IPS-18c (cell line): ENCODE measurements around the gene PTPRK.
"Not testable (repeated sequence)": the region's sequence is repeated elsewhere in the genome, so short reads cannot be mapped to it uniquely, and the experiment has no call there.

Experiments used
- H3K4me3 ChIP-seq: 2 replicates; pipeline ENCODE4 v1.7.0; 2013; ENCODE audit warnings: low read depth, mild to moderate bottlenecking, low read length, moderate library complexity; ENCODE audit not compliant: insufficient read depth
- H3K9me3 ChIP-seq: one replicate; pipeline ENCODE4 v1.6.1; 2013; ENCODE audit warnings: mild to moderate bottlenecking, low read length, moderate library complexity; ENCODE audit not compliant: control insufficient read depth, insufficient read depth

Gene PTPRK

DNA sequence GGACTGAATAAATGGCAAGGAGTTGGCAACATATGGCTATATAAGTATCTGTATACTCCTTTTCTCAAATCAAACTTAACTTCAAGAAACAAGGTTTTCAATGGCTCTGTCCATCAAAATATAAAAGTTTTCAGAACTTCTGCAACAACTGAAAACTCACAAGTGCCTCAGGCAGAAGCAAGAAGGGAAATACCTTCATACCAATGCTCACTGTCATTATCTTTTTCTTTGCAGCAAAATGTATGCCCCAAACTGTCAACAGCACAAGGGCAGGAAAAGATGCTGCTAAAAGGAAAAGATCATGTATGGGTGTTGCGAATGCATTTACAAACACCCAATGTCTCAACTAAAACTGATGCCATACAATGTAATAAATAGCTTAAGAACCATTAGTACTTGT is 45.9 kb downstream of the PTPRK start:
- Histone ChIP-seq H3K4me3 (no peak overlapping the region), H3K9me3 (no peaks in the 10 kb centered on the region)

DNA sequence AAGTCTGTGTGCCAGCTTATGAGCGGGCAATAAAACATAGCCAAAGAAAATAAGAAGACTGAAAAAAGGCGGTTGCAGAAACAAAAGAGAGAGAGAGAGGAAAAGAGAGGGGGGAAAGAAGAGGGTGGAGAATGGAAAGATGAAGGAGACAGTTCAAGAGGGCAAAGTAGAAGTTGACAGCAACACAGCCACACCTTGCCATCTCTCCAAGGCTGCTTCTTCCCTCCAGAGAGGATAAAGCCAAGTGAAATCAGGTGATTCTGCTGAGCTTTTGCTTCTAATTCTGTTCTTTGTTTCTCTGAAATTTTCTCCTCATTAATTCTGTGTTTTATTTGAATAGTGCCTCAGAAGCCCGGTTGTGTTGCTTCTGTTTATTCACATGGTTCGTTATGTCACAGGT is 48.5 kb downstream of the PTPRK start:
- H3K9me3 ChIP-seq: no peaks in the 10 kb centered on the region
- H3K4me3 ChIP-seq: no peak overlapping the region

- Histone ChIP-seq H3K4me3 (no peak overlapping the region), H3K9me3 (no peaks in the 10 kb centered on the region)
Measured at GRCh38 chr6:128465368-128466343, 54.7 kb downstream of the PTPRK start.

DNA sequence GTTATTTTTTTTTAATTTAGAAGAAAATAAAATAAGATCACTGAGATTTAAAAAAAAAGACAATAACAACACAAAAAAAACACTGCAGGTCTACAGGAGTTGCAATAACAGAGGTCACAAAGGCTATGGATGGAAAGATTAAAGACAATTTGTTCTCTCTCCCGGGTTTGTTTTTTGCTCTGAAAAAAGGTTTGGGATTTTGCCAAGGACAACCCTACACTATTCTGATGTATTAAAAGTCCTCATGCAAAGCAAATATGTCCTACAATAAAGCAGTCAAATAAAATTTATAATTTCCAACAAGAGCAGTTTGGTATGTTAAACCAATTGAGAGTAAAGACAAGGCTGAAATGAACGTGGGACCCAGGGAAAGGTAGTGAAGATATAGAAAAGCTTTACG is 55.6 kb downstream of the PTPRK start:
- Histone ChIP-seq H3K9me3 (no peaks in the 10 kb centered on the region), H3K4me3 (no peak overlapping the region)

DNA sequence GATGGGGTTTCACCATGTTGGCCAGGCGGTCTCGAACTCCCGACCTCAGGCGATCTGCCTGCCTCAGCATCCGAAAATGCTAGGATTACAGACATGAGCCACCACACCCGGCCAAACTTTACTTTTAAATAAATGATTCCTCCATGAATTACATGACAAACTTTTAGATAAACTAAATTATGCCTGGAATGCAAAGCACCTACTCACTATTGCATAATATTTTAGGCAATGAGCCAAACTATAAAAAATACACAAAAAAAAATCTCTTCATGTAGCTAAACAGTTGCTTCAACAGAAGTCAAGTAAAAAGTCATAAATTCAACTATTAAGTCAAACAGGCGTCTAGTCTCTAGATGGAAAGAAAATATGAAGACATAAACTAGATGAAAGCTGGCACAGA is 56.5 kb downstream of the PTPRK start:
- no peak overlapping the region for H3K4me3 ChIP-seq
- H3K9me3 ChIP-seq: no peaks in the 10 kb centered on the region

DNA sequence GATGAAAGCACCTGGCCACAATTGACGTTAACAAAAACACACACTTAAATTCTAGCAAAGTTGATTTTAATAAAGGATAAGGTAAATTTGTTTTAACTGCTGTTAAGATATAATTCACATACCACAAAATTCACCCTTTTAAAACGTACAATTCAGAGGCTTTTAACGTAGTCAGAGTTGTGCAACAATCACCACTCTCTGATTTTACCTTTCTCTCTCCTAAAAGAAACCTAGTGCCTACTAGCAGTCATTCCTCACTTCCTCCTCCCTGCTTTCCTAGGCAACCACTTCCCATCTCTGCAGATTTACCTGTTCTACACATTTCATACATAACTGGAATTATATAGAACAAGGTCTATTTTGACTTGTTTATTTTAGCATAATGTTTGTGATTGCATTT is 58.9 kb downstream of the PTPRK start:
- H3K4me3 ChIP-seq: no peak overlapping the region

DNA sequence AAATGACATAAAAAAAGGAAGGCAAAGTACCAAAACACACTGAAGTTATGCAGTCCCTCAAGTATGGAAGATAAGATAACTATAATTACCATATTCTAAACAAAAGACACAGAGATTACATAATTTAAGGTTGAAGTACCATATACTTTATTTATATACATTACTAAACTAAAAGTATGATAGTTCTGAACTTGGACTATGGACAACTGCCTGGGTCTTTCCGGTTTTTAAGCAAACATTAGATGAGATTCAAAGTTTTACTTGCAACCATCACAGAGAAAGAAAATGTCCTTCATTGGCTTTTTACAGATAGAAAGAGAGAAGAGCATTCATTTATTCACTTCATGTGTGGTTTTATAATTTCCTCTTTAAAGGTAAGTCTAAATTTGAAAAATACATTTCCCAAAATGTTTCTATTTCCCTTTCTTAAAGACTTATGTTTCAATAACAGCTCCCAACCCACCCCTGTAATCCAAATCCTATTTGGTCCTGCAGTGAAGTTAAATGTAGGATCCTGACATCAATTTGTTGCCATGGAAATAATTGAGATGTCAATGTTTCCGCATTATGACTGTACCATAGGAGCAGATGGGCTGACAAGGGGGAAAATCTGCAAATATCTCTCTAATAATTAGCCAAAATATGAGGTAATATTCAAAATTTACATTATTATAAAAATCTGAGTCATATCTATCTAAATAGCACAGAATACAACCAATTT is 63.7 kb downstream of the PTPRK start:
- no peaks in the 10 kb centered on the region for H3K9me3 ChIP-seq
- H3K4me3 ChIP-seq: no peak overlapping the region

More for the DNA sequence above, 58.9 kb downstream of the PTPRK start:
- H3K9me3 ChIP-seq: no peaks in the 10 kb centered on the region

DNA sequence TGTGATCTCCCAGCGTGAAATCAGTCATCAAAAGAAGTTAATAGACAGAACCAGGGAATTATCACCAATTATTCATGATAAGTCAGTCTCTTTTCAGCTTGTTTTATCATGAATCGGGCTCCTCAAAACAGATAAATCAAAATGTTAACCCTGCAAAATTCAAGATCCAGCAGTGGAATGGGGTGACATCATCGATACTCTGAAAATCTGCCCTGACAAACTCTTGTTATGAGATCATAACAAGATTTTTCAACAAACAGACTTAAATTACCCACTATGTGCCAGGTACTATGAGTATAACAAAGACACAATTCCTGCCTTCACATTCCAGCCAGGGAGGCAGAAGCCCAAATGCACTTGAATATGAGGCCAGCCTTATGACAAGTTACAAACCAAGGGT is 64.4 kb downstream of the PTPRK start:
- Histone ChIP-seq H3K9me3 (no peaks in the 10 kb centered on the region), H3K4me3 (no peak overlapping the region)

DNA sequence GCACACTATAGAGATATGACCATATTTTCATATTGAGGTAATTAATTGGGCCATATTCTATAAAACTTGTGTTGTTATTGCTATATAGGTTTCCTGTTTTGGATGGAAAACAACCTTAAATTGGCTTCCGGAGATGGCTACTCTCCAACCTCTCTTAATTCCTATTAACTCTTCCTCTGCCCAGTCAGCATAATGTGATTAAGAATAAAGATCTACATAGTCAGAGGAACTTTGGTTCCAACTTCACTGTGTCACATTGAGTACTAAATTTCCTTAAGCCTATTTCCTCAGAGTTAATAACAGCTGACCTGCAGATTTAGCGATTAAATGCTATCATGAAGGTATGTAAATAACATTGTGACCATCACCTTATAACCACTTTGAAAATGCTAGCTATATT is 67.7 kb downstream of the PTPRK start:
- Histone ChIP-seq H3K9me3 (no peaks in the 10 kb centered on the region), H3K4me3 (no peak overlapping the region)

- Histone ChIP-seq H3K9me3 (no peaks in the 10 kb centered on the region), H3K4me3 (no peak overlapping the region)
Measured at GRCh38 chr6:128446497-128446896, 73.9 kb downstream of the PTPRK start.

DNA sequence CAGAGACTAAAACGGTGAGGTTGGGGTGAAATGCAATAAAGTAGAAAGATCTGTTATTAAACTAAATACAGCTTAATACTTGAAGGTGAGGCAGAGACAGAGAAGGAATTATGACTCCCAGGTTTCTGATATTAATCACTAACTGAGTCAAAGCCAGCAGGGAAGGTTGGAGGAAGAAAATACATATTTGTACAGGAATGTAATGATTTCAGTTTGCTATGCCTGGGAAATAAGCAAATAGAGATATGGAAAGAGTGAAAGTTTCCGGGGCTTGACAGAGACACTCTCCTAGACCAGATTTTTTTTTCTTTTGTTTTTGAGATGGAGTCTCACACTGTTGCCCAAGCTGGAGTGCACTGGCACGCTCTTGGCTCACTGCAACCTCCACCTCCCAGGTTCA is 76.8 kb downstream of the PTPRK start:
- no peaks in the 10 kb centered on the region for H3K9me3 ChIP-seq
- H3K4me3 ChIP-seq: no peak overlapping the region

DNA sequence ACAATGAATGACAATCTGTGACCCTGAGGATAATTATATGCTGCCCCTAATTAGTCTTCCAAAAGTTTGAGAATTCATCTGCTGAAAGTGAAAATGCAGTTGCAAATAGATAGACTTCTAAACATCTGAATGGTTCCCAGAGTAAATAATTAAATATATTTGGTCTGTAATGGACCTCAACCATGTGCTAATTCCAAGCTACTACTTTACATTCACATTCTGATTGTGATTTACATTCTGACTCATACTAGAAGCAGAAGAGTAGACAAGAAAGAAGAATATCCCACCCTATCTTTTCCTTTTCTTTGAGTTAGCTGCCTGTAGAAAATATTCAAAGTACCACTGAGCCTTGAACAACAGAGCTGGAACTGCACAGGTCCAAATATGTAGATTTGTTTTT is 80.8 kb downstream of the PTPRK start:
- H3K9me3 ChIP-seq: no peaks in the 10 kb centered on the region
- H3K4me3 ChIP-seq: no peak overlapping the region

GRCh38 chr6:128438393-128438792 is 82.0 kb downstream of the PTPRK start:
- Histone ChIP-seq H3K4me3 (no peak overlapping the region), H3K9me3 (no peaks in the 10 kb centered on the region)

DNA sequence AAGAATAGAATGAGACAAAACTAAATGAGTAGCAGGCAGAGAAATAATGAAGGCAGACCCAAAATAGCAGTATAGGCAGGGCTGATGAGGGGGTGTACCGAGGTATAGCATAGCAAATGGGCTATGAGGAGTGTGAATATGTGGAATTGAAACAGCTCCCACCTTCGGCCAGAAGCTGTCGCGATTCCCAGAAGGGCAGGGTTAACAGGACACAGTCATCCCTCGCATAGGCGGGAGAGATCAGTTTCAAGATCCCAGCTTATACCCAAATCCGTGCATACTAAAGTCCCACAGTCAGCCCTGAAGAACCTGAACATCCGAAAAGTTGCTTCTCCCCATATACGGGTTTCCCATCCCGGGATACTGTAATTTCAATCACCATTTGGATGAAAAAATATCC is 82.7 kb downstream of the PTPRK start:
- H3K9me3 ChIP-seq: no peaks in the 10 kb centered on the region
- no peak overlapping the region for H3K4me3 ChIP-seq

GRCh38 chr6:128434752-128435151 is 85.6 kb downstream of the PTPRK start:
- not testable (repeated sequence) for H3K9me3 ChIP-seq, H3K4me3 ChIP-seq

- Histone ChIP-seq H3K4me3 (no peak overlapping the region), H3K9me3 (no peaks in the 10 kb centered on the region)
Measured at GRCh38 chr6:128432394-128432793, 88.0 kb downstream of the PTPRK start.

GRCh38 chr6:128427139-128427538 is 93.3 kb downstream of the PTPRK start:
- H3K4me3 ChIP-seq: no peak overlapping the region
- no peaks in the 10 kb centered on the region for H3K9me3 ChIP-seq

- no peaks in the 10 kb centered on the region for H3K9me3 ChIP-seq
- no peak overlapping the region for H3K4me3 ChIP-seq
Measured at GRCh38 chr6:128425856-128426255, 94.5 kb downstream of the PTPRK start.
